GM12878 (cell line): ENCODE measurements around the gene SELENOP. TPM values are rescaled to one million over a fixed set of nuclear protein-coding genes. Genes with fewer than 3 reads are reported as not detected.

Source experiments
- ATAC-seq: fragments of 200-7000 bp; cut with Tn5 transposase; 3 replicates; pipeline ENCODE4 v1.9.1; 2020; ENCODE audit warnings: mild to moderate bottlenecking, moderate library complexity
- BruUV-seq: library from RNA; stranded (reverse); fragments of 400-500 nt; replicated peaks from 2 replicates; lab custom pipeline; 2021; lab: Mats Ljungman, UMichigan
- CTCF ChIA-PET: fragments of 300-600 bp; sonication (Branson Sonifier 250); formaldehyde crosslinking; extraction: SDS; loops from one replicate; lab custom pipeline; 2021; ENCODE audit warnings: inconsistent platforms; lab: Yijun Ruan, JAX
- POLR2A ChIA-PET: fragments of 350-600 bp; formaldehyde crosslinking; extraction: SDS; loops from one replicate; lab custom pipeline; 2021; ENCODE audit warnings: inconsistent platforms; lab: Charles Lee
- RAD21 ChIA-PET: fragments of 300-600 bp; sonication (Branson Sonifier 250); formaldehyde crosslinking; loops from one replicate; lab custom pipeline; 2023; ENCODE audit warnings: antibody characterized with exemption; ENCODE audit not compliant: unreplicated experiment; lab: Charles Lee
- SMC1A ChIA-PET: fragments of 300-600 bp; sonication (Branson Sonifier 250); formaldehyde crosslinking; loops from one replicate; lab custom pipeline; 2023; ENCODE audit not compliant: unreplicated experiment, uncharacterized antibody; lab: Charles Lee
- DNase-seq: peaks from one replicate; pipeline ENCODE4 v3.0.0-alpha.2; 2011; ENCODE audit warnings: low read depth, low spot score
- FAIRE-seq: peaks from 3 replicates; lab custom pipeline; 2011; peaks lifted over from hg19 to GRCh38; lab: Jason Lieb, UNC
- H2AFZ ChIP-seq: 2 replicates; pipeline ENCODE4 v1.6.0; 2011; ENCODE audit warnings: low read depth, low read length, control low read depth; ENCODE audit not compliant: control insufficient read depth
- H3K27ac ChIP-seq: 2 replicates; pipeline ENCODE4 v1.5.1; 2011; ENCODE audit warnings: control low read depth; ENCODE audit not compliant: control insufficient read depth, insufficient read depth
- H3K27me3 ChIP-seq, 2 experiments: replicated peaks in 1 of 2; 2 replicates each; pipeline versions ENCODE4 v1.6.0 to v1.6.1; 2011; ENCODE audit warnings: low read length in 1 of 2; ENCODE audit not compliant: control insufficient read depth in 2 of 2, insufficient read depth in 2 of 2
- H3K36me3 ChIP-seq, 2 experiments: 2 replicates each; pipeline ENCODE4 v1.5.1; 2011; ENCODE audit warnings: low read length in 1 of 2; ENCODE audit not compliant: control insufficient read depth in 2 of 2, insufficient read depth in 2 of 2
- H3K4me1 ChIP-seq: 2 replicates; pipeline ENCODE4 v1.6.1; 2011; ENCODE audit warnings: mild to moderate bottlenecking, low read length, moderate library complexity, mixed read lengths; ENCODE audit not compliant: control insufficient read depth, insufficient read depth
- H3K4me2 ChIP-seq: 2 replicates; pipeline ENCODE4 v1.6.0; 2011; ENCODE audit warnings: control low read depth; ENCODE audit not compliant: control insufficient read depth, insufficient read depth
- H3K4me3 ChIP-seq: fragments of 200-600 bp; sonication (generic); 2 replicates; pipeline ENCODE4 v1.5.1; 2016
- H3K79me2 ChIP-seq: 2 replicates; pipeline ENCODE4 v1.6.0; 2011; ENCODE audit warnings: low read length; ENCODE audit not compliant: control insufficient read depth, insufficient read depth
- H3K9ac ChIP-seq: 2 replicates; pipeline ENCODE4 v1.8.0; 2011; ENCODE audit warnings: low read length, control low read depth, mixed read lengths; ENCODE audit not compliant: control insufficient read depth, insufficient read depth
- H3K9me3 ChIP-seq: replicated peaks from 3 replicates; pipeline ENCODE4 v1.5.1; 2011; ENCODE audit warnings: mild to moderate bottlenecking, low read length; ENCODE audit not compliant: control insufficient read depth, insufficient read depth
- H4K20me1 ChIP-seq: 2 replicates; pipeline ENCODE4 v1.6.0; 2011; ENCODE audit not compliant: control insufficient read depth, insufficient read depth
- BACH1 ChIP-seq: fragments of 450-650 bp; IDR thresholded peaks from 2 replicates; pipeline ENCODE4 v1.6.1; 2017; ENCODE audit warnings: mild to moderate bottlenecking, borderline replicate concordance
- BRCA1 ChIP-seq: IDR thresholded peaks from 2 replicates; pipeline ENCODE4 v1.6.1; 2011; ENCODE audit warnings: low read depth, low read length, improper control_type of control experiment
- CBFB ChIP-seq: IDR thresholded peaks from 2 replicates; pipeline ENCODE4 v1.6.1; 2016; ENCODE audit warnings: antibody characterized with exemption, low read depth
- CBX3 ChIP-seq: fragments of 200-600 bp; sonication (generic); IDR thresholded peaks from 2 replicates; pipeline ENCODE4 v1.6.1; 2016; ENCODE audit warnings: low read depth, borderline replicate concordance
- CREB1 ChIP-seq: IDR thresholded peaks from 2 replicates; pipeline ENCODE4 v1.6.1; 2012; ENCODE audit warnings: low read depth, mild to moderate bottlenecking, inconsistent platforms
- E2F8 ChIP-seq: fragments of 450-650 bp; IDR thresholded peaks from 2 replicates; pipeline ENCODE4 v1.6.1; 2018; ENCODE audit warnings: mild to moderate bottlenecking, low read depth, moderate library complexity; ENCODE audit not compliant: partially characterized antibody
- HCFC1 ChIP-seq: fragments of 150-350 bp; IDR thresholded peaks from 2 replicates; pipeline ENCODE4 v1.6.1; 2014; ENCODE audit warnings: low read length
- HDAC6 ChIP-seq: fragments of 200-600 bp; sonication (generic); IDR thresholded peaks from one replicate; pipeline ENCODE4 v1.8.0; 2017; ENCODE audit warnings: antibody characterized with exemption; ENCODE audit not compliant: unreplicated experiment
- MEF2A ChIP-seq: IDR thresholded peaks from 2 replicates; pipeline ENCODE4 v1.6.1; 2011; ENCODE audit warnings: low read depth, mild to moderate bottlenecking, low read length, moderate library complexity; ENCODE audit not compliant: insufficient read depth
- NR2C2 ChIP-seq: IDR thresholded peaks from 2 replicates; pipeline ENCODE4 v1.6.1; 2011; ENCODE audit warnings: borderline replicate concordance, low read depth; ENCODE audit not compliant: control insufficient read depth, insufficient read length
- RBBP5 ChIP-seq: fragments of 200-600 bp; sonication (generic); conservative IDR thresholded peaks from 2 replicates; pipeline ENCODE4 v1.6.1; 2016
- RELA ChIP-seq: fragments of 450-650 bp; IDR thresholded peaks from 2 replicates; pipeline ENCODE4 v1.8.0; 2014; ENCODE audit warnings: borderline replicate concordance; ENCODE audit not compliant: partially characterized antibody
- RFX5 ChIP-seq: IDR thresholded peaks from 2 replicates; pipeline ENCODE4 v1.6.1; 2011; ENCODE audit warnings: low read depth, low read length, improper control_type of control experiment
- RUNX3 ChIP-seq: IDR thresholded peaks from 2 replicates; pipeline ENCODE4 v1.6.1; 2012; ENCODE audit warnings: low read length, inconsistent platforms
- STAT3 ChIP-seq: IDR thresholded peaks from 2 replicates; pipeline ENCODE4 v1.6.1; 2011; ENCODE audit warnings: low read depth, low read length, improper control_type of control experiment
- TBL1XR1 ChIP-seq: IDR thresholded peaks from 2 replicates; pipeline ENCODE4 v1.6.1; 2012; ENCODE audit warnings: low read depth, low read length, improper control_type of control experiment
- ZBED1 ChIP-seq: IDR thresholded peaks from 2 replicates; pipeline ENCODE4 v1.6.1; 2016; ENCODE audit warnings: borderline replicate concordance
- ZNF384 ChIP-seq: IDR thresholded peaks from 2 replicates; pipeline ENCODE4 v1.6.1; 2012; ENCODE audit warnings: low read depth, mild to moderate bottlenecking, low read length, improper control_type of control experiment, borderline replicate concordance
- ZNF687 ChIP-seq: fragments of 450-650 bp; IDR thresholded peaks from 2 replicates; pipeline ENCODE4 v1.6.1; 2017; ENCODE audit warnings: mild to moderate bottlenecking, moderate library complexity
- WGBS: methylation state at CpG from one replicate; pipeline ENCODE4 v1.1.6; 2016; ENCODE audit warnings: low lambda C conversion rate; ENCODE audit not compliant: insufficient replicate concordance, insufficient coverage; ENCODE audit errors: missing lambda C conversion rate; 5-methylcytosine and 5-hydroxymethylcytosine counted together
- in situ Hi-C: fragments of 300-500 bp; cut with MboI; formaldehyde crosslinking; loops from 9 replicates; pipeline ENCODE4 v1.14.3; 2018; ENCODE audit warnings: mixed read lengths
- intact Hi-C: fragments of 100-400 bp; cut with micrococcal nuclease; formaldehyde crosslinking; loops from one replicate; pipeline ENCODE4 v1.14.2; 2022; ENCODE audit not compliant: unreplicated experiment
- polyA plus RNA-seq, 11 experiments: library from polyadenylated mRNA; depleted of rRNA in 4 of 11; unstranded in 6 of 11; stranded (reverse) in 5 of 11; fragments of >200 nt; fragmentation: Nextera tagmentation in 4 of 11; fragmentation: Illumina TruSeq in 1 of 11; extraction: Ambion mirVana in 4 of 11; extraction: Trizol in 1 of 11; gene quantifications; 1 replicate in 1 of 11; 2 replicates in 10 of 11; pipeline versions ENCODE4 v1.2.1 to v1.2.3, GENCODE V29; 2011 to 2016; ENCODE audit warnings: inconsistent platforms in 2 of 11, missing spikeins in 2 of 11, low read depth in 1 of 11
- total RNA-seq, 4 experiments: library from RNA; depleted of rRNA in 3 of 4; stranded (reverse); fragments of >200 nt in 3 of 4; fragmentation: Illumina TruSeq in 1 of 4; extraction: Trizol in 1 of 4; gene quantifications; 2 replicates each; pipeline versions ENCODE4 v1.2.1 to v1.2.3, GENCODE V29; 2013 to 2021

SELENOP gene
- total and polyA plus RNA-seq, 10 of the 15 experiments (the other 5 are each of a cell fraction or from before 2014, with no cell fraction given) = 0.08 to 5.1 (median 0.88) TPM; not detected in 3

GRCh38 chr5:42807722-42808447 lies 3.8 kb downstream of the SELENOP start:
- no peaks in the 10 kb centered on the region for H3K36me3 ChIP-seq
- POLR2A ChIA-PET = interaction anchor here (0.5 kb wide), 1 partner anchor 975 kb away, joined by 3 read pairs; no protein-coding TSS in a partner anchor
- RAD21 ChIA-PET = interaction anchor here (1.0 to 2.0 kb wide), 5 partner anchors 15 to 887 kb away, joined by 3 to 5 read pairs (median 3); no protein-coding TSS in a partner anchor
- ATAC-seq (no peak), FAIRE-seq (no peak), DNase-seq (no peak)
- no peak overlapping the region for H3K27ac ChIP-seq
- H3K79me2 ChIP-seq = no peaks in the 10 kb centered on the region
- 67% methylated on average over 2 of the region's 2 CpGs for WGBS
- no peak overlapping the region for H3K4me3 ChIP-seq
- no peaks in the 10 kb centered on the region for H3K9me3 ChIP-seq
- H3K27me3 ChIP-seq = no peaks in the 10 kb centered on the region
- no peaks in the 10 kb centered on the region for H3K4me1 ChIP-seq
- H3K4me2 ChIP-seq = no peak overlapping the region
- no peak overlapping the region for H3K9ac ChIP-seq
- no TSS peak for BruUV-seq
- CTCF ChIA-PET = interaction anchor here (1.2 to 1.4 kb wide), 2 partner anchors 13 to 233 kb away, joined by 3 to 4 read pairs; no protein-coding TSS in a partner anchor
- no peak overlapping the region for H2AFZ ChIP-seq
- SMC1A ChIA-PET = interaction anchor here (0.6 to 1.6 kb wide), 3 partner anchors 30 to 81 kb away, joined by 3 to 4 read pairs (median 3); no protein-coding TSS in a partner anchor
- in situ Hi-C loops = no loop called here
- intact Hi-C loops = no loop called here
- H4K20me1 ChIP-seq = no peaks in the 10 kb centered on the region
- TF ChIP-seq BACH1 (no peak), TBL1XR1 (no peak), E2F8 (no peak), CREB1 (no peak), STAT3 (no peak), RFX5 (no peak), CBX3 (no peak), HCFC1 (no peak), NR2C2 (no peak), ZNF384 (no peak), HDAC6 (no peak), ZNF687 (no peak), MEF2A (no peak), CBFB (no peak), RELA (no peak), ZBED1 (no peak), BRCA1 (no peak), RUNX3 (no peak), RBBP5 (no peak)
